Activated T-helper 17 cell treated with anti-CD3 and anti-CD28 coated beads, Interleukin-2, amount 50 U/mL, for 72 hours (primary cell): ENCODE data around the gene CANT1. TPM values are rescaled to one million over a fixed set of nuclear protein-coding genes. Genes with fewer than 3 reads are reported as not detected.
"Not testable (repeated sequence)": the region's sequence is repeated elsewhere in the genome, so short reads cannot be mapped to it uniquely, and the experiment has no call there.

Source experiments
- ATAC-seq: fragments of 150-1000 bp; cut with Tn5 transposase; replicated peaks from 2 replicates; pipeline ENCODE4 v1.10.0; 2021; ENCODE audit warnings: mild to moderate bottlenecking, moderate library complexity
- H3K27ac Mint-ChIP-seq: one replicate; pipeline ENCODE4 v1.8.0; 2022; ENCODE audit warnings: mixed read lengths
- H3K27me3 Mint-ChIP-seq: one replicate; pipeline ENCODE4 v1.8.0; 2022; ENCODE audit warnings: mixed read lengths
- H3K36me3 Mint-ChIP-seq: one replicate; pipeline ENCODE4 v1.8.0; 2022; ENCODE audit warnings: low read depth, mild to moderate bottlenecking, mixed read lengths
- H3K4me1 Mint-ChIP-seq: one replicate; pipeline ENCODE4 v1.8.0; 2022; ENCODE audit warnings: mixed read lengths
- H3K4me3 Mint-ChIP-seq: one replicate; pipeline ENCODE4 v1.8.0; 2022; ENCODE audit warnings: mild to moderate bottlenecking, mixed read lengths
- H3K9me3 Mint-ChIP-seq: one replicate; pipeline ENCODE4 v1.8.0; 2022; ENCODE audit warnings: mixed read lengths
- total RNA-seq, 2 donors: library from RNA; stranded (reverse); gene quantifications; one replicate each; pipeline ENCODE4 v1.2.3, GENCODE V29; 2022

The CANT1 gene
- total RNA-seq, 2 donors from 2014 or later: 67.8 to 73.8 TPM

GRCh38 chr17:78966910-78967600 is 42.5 kb downstream of the CANT1 start:
- Mint-ChIP-seq H3K4me1 (peaks cover 7% of the 10 kb centered on the region), H3K27ac (no peak overlapping the region), H3K9me3 (no peaks in the 10 kb centered on the region), H3K27me3 (no peaks in the 10 kb centered on the region), H3K4me3 (no peak overlapping the region), H3K36me3 (no peaks in the 10 kb centered on the region)
- ATAC-seq: no peak

DNA sequence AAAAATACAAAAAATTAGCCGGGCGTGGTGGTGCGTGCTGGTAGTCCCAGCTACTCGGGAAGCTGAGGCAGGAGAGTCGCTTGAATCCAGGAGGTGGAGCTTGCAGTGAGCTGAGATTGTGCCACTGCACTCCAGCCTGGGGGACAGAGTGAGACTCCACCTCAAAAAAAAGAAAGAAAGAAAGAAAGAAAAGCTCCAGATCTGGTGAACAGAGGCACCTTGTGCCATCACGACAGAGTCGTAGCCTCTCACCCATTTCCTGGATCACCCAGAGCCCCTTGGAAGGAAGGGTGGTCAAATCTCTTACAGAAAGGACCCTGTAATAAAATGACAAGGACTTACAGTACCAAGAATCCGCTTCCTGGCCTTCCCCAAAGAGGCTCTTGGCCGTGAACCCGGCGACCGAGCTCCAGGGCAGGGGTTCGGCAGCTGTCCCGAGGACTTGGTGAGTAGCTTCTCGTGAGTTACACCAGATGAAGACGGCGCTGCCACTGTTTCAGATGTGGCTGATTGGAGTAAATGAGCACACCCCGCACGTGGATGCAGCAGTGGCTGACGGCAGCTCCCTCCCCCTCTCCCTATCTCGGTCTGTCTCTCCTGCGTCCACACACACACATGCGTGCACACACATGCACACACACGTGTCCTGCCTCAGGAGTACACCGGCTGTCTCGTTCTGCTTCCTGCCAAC is 43.3 kb downstream of the CANT1 start:
- Mint-ChIP-seq H3K9me3 (no peaks in the 10 kb centered on the region), H3K4me1 (peaks cover 4% of the 10 kb centered on the region), H3K4me3 (no peak overlapping the region), H3K27ac (no peak overlapping the region), H3K36me3 (no peaks in the 10 kb centered on the region), H3K27me3 (no peaks in the 10 kb centered on the region)
- no peak for ATAC-seq

- Mint-ChIP-seq H3K27me3 (no peaks in the 10 kb centered on the region), H3K36me3 (no peaks in the 10 kb centered on the region), H3K4me3 (no peak overlapping the region), H3K9me3 (no peaks in the 10 kb centered on the region), H3K4me1 (no peaks in the 10 kb centered on the region), H3K27ac (no peak overlapping the region)
- no peak for ATAC-seq
These were observed 44.1 kb downstream of the CANT1 start for GRCh38 chr17:78965491-78965924.

DNA sequence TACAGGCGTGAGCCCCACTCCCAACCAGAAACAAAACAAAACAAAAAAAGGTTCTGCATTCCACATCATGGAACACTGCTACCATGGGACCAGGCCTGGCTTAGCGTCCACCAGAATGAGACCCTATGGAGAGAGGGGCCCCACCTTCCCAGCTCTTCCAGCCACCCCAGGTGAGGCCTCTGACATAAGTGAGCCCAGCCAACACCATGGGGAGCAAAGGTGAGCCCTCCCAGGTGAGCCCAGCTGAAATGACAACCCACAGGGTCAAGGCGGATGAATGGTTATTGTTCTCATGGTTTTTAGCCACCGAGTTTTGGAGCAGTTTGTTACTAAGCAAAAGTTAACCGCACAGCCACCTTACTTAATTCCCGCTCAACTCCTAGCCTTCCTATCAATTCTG is 46.2 kb downstream of the CANT1 start:
- Mint-ChIP-seq H3K36me3 (no peaks in the 10 kb centered on the region), H3K27ac (no peak overlapping the region), H3K27me3 (peaks cover 4% of the 10 kb centered on the region), H3K4me3 (no peak overlapping the region), H3K9me3 (no peaks in the 10 kb centered on the region), H3K4me1 (no peaks in the 10 kb centered on the region)
- ATAC-seq: no peak

- not testable (repeated sequence) for H3K4me1 Mint-ChIP-seq, H3K36me3 Mint-ChIP-seq, H3K27ac Mint-ChIP-seq, H3K9me3 Mint-ChIP-seq, H3K4me3 Mint-ChIP-seq, ATAC-seq, H3K27me3 Mint-ChIP-seq
These were observed 46.6 kb downstream of the CANT1 start for GRCh38 chr17:78962984-78963348.

DNA sequence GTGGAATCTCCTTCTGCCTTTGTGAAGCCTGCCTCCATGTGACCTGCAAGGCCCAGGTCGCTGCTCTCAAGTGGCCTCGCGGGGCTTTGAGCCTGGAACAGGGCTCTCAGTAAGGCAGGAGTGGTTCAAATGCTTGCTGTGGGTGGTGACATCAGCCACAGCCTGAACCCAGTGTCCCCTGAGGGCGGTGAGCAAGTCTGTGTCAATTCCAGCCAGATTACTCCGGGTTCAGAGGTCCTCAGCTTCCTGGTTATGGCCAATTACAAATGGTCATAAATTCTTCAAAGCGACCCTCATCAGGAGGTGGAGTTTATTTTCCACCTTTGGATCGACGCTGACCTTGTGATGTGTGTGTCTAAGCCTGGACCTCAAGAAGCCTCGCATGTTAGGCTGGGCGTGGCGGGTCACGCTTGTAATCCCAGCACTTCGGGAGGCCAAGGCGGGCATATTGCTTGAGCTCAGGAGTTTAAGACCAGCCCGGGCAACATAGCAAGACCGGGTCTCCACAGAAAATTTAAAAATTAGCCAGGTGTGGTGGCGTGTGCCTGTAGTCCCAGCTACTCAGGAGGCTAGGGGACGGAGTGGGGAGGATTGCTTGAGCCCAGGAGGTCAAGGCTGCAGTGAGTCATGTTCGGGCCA is 47.1 kb downstream of the CANT1 start:
- ATAC-seq: no peak
- H3K36me3 Mint-ChIP-seq: no peaks in the 10 kb centered on the region
- no peaks in the 10 kb centered on the region for H3K4me1 Mint-ChIP-seq
- H3K4me3 Mint-ChIP-seq: no peak overlapping the region
- H3K9me3 Mint-ChIP-seq: no peaks in the 10 kb centered on the region
- peaks cover 4% of the 10 kb centered on the region for H3K27me3 Mint-ChIP-seq
- H3K27ac Mint-ChIP-seq: no peak overlapping the region

DNA sequence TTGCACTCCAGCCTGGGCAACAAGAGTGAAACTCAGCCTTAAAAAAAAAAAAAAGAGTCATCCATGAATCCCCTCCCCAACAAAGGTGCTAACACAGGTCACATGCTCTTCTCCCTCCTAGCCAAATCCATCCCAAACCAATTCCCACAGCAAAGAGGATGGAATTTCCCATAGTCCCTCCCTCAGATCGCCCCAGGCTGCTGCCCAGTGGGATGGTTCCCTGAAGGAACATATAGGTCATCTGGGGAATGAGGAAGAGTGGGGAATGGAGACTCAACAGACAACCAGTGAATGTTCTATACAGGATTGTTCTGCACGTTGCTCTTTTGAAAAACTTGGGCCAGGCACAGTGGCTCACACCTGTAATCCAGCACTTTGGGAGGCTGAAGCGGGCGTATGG is 48.0 kb downstream of the CANT1 start:
- H3K4me1 Mint-ChIP-seq: no peaks in the 10 kb centered on the region
- no peak for ATAC-seq
- peaks cover 4% of the 10 kb centered on the region for H3K27me3 Mint-ChIP-seq
- H3K36me3 Mint-ChIP-seq: no peaks in the 10 kb centered on the region
- H3K9me3 Mint-ChIP-seq: no peaks in the 10 kb centered on the region
- no peak overlapping the region for H3K27ac Mint-ChIP-seq
- no peak overlapping the region for H3K4me3 Mint-ChIP-seq

GRCh38 chr17:78960928-78961327 is 48.6 kb downstream of the CANT1 start:
- ATAC-seq: no peak
- Mint-ChIP-seq H3K4me3 (no peak overlapping the region), H3K9me3 (no peaks in the 10 kb centered on the region), H3K27me3 (peaks cover 4% of the 10 kb centered on the region), H3K4me1 (no peaks in the 10 kb centered on the region), H3K36me3 (no peaks in the 10 kb centered on the region), H3K27ac (no peak overlapping the region)

DNA sequence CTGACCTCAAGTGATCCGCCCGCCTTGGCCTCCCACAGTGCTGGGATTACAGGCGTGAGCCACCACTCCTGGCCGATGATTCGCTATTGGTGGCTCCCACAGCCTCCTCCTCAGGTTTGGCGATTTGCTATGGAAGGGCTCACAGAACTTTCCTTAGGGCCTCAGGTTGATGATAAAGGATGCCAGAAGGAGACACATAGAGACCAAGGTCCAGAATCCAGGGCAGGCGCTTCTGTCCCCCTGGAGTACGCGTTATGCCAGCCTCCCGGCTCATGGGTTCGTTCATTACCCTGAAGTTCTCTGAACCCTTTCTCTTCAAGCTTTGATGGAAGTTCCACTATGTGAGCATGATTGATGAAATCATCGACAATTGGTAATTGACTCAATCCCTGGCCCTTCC is 49.8 kb downstream of the CANT1 start:
- Mint-ChIP-seq H3K4me3 (no peak overlapping the region), H3K9me3 (no peaks in the 10 kb centered on the region), H3K27me3 (peaks cover 4% of the 10 kb centered on the region), H3K4me1 (no peaks in the 10 kb centered on the region), H3K27ac (no peak overlapping the region), H3K36me3 (no peaks in the 10 kb centered on the region)
- ATAC-seq: no peak

GRCh38 chr17:78958641-78959127 is 50.9 kb downstream of the CANT1 start:
- peaks cover 4% of the 10 kb centered on the region for H3K27me3 Mint-ChIP-seq
- H3K27ac Mint-ChIP-seq: no peak overlapping the region
- H3K4me3 Mint-ChIP-seq: no peak overlapping the region
- no peaks in the 10 kb centered on the region for H3K4me1 Mint-ChIP-seq
- no peaks in the 10 kb centered on the region for H3K9me3 Mint-ChIP-seq
- H3K36me3 Mint-ChIP-seq: no peaks in the 10 kb centered on the region
- ATAC-seq: no peak

DNA sequence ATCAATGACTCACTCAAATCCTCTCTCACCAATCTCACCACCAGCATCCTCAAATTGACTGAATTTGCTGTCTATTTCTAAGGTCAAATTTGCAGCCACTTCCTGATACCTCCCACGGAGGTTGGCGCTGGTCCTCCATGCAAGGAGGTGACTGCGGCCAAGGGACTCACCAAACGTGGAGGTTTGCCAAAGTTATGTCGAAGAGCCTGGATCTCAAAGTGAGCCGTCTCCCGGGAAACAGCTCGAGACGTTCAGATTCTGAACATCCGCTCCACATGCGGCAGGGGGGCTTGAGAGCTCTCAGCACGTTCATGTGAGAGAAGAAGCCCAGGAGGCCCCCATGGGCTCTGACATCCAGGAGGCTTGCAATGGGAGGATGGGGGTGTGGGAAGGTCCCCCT is 52.4 kb downstream of the CANT1 start:
- no peaks in the 10 kb centered on the region for H3K36me3 Mint-ChIP-seq
- no peaks in the 10 kb centered on the region for H3K4me1 Mint-ChIP-seq
- ATAC-seq: no peak
- peaks cover 4% of the 10 kb centered on the region for H3K27me3 Mint-ChIP-seq
- H3K4me3 Mint-ChIP-seq: no peak overlapping the region
- no peak overlapping the region for H3K27ac Mint-ChIP-seq
- no peaks in the 10 kb centered on the region for H3K9me3 Mint-ChIP-seq

GRCh38 chr17:78956254-78956653 is 53.3 kb downstream of the CANT1 start:
- no peaks in the 10 kb centered on the region for H3K36me3 Mint-ChIP-seq
- H3K27ac Mint-ChIP-seq: no peak overlapping the region
- peaks cover 4% of the 10 kb centered on the region for H3K27me3 Mint-ChIP-seq
- H3K9me3 Mint-ChIP-seq: no peaks in the 10 kb centered on the region
- ATAC-seq: peak; percentile 31
- H3K4me1 Mint-ChIP-seq: no peaks in the 10 kb centered on the region
- H3K4me3 Mint-ChIP-seq: no peak overlapping the region

GRCh38 chr17:78954684-78955083 is 54.9 kb downstream of the CANT1 start:
- Mint-ChIP-seq H3K9me3 (peaks cover 5% of the 10 kb centered on the region), H3K36me3 (no peaks in the 10 kb centered on the region), H3K4me3 (no peak overlapping the region), H3K27ac (no peak overlapping the region), H3K27me3 (peaks cover 4% of the 10 kb centered on the region), H3K4me1 (no peaks in the 10 kb centered on the region)
- ATAC-seq: peak; percentile 89

- no peaks in the 10 kb centered on the region for H3K4me1 Mint-ChIP-seq
- no peaks in the 10 kb centered on the region for H3K27me3 Mint-ChIP-seq
- peaks cover 5% of the 10 kb centered on the region for H3K9me3 Mint-ChIP-seq
- H3K27ac Mint-ChIP-seq: peak overlapping the region; percentile 13
- H3K36me3 Mint-ChIP-seq: no peaks in the 10 kb centered on the region
- no peak overlapping the region for H3K4me3 Mint-ChIP-seq
- no peak for ATAC-seq
These were observed 55.9 kb downstream of the CANT1 start for GRCh38 chr17:78953356-78954350.
